ENCODE data around the gene BLOC1S6. TPM values are rescaled to one million over a fixed set of nuclear protein-coding genes. Genes with fewer than 3 reads are reported as not detected.
"Not testable (repeated sequence)": the region's sequence is repeated elsewhere in the genome, so short reads cannot be mapped to it uniquely, and the experiment has no call there.

BLOC1S6 gene
- total RNA-seq, 4 donors from 2014 or later = 26.6 to 41.7 (median 30.0) TPM

GRCh38 chr15:45647828-45648227, 60.6 kb downstream of the BLOC1S6 start:
- Histone ChIP-seq H3K4me1 (peaks cover 35% of the 10 kb centered on the region), H3K4me3 (no peak overlapping the region), H3K9me3 (no peaks in the 10 kb centered on the region), H3K27ac (no peak overlapping the region), H3K27me3 (no peaks in the 10 kb centered on the region), H3K36me3 (no peaks in the 10 kb centered on the region)
- no peak for TF ChIP-seq CTCF (IDR thresholded peaks at IDR 0.05)
- TF ChIP-seq EP300 (IDR thresholded peaks at IDR 0.05) = no peak
- no peak for TF ChIP-seq POLR2A (IDR thresholded peaks at IDR 0.05)
- TF ChIP-seq POLR2AphosphoS5 (IDR thresholded peaks at IDR 0.05) = no peak
- DNase-seq (ENCODE audit: low spot score in 2 of 2) = no peak
- over 99% methylated on average over 6 of the region's 6 CpGs for whole genome bisulfite sequencing

DNA sequence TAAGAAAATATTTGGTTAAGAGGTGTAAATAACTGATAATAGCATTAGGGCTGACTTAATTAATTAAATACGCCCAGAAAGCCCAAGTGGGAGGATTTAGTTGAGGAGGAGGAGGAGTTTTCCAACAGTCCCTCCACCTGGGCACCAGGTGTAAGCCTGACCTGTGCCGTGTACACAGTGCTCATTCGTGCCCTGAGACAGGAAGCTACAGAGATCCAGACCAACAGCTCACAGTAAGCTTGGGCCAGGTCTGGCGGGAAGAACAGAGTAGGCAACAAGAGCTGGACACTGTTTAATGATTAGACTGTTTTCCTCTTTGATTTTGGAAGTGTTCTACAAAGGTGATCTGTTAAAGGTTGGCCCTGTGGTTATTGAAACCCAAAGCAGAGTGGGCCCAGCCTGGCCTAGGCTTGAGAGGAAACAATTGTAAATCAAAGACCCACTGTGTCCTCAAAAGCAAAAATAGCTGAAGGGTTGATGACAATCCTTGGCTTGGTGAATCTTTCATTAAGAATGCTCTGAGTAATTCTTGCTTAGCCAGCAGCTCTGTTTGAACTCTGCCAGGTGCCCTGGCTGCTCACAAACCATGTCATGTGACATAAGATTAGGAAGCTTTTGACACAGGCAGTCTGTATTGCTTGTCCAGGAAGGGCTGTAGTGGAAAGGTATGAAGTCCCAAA, 61.5 kb downstream of the BLOC1S6 start:
- TF ChIP-seq POLR2A (IDR thresholded peaks at IDR 0.05) (no peak), POLR2AphosphoS5 (IDR thresholded peaks at IDR 0.05) (no peak), CTCF (IDR thresholded peaks at IDR 0.05) (no peak)
- no peak overlapping the region for H3K27ac ChIP-seq
- H3K9me3 ChIP-seq = no peaks in the 10 kb centered on the region
- no peaks in the 10 kb centered on the region for H3K27me3 ChIP-seq
- H3K36me3 ChIP-seq = no peaks in the 10 kb centered on the region
- no peak overlapping the region for H3K4me3 ChIP-seq
- WGBS = 54% methylated on average over 4 of the region's 4 CpGs
- H3K4me1 ChIP-seq = peaks cover 27% of the 10 kb centered on the region
- no peak for DNase-seq (ENCODE audit: low spot score in 2 of 2)

DNA sequence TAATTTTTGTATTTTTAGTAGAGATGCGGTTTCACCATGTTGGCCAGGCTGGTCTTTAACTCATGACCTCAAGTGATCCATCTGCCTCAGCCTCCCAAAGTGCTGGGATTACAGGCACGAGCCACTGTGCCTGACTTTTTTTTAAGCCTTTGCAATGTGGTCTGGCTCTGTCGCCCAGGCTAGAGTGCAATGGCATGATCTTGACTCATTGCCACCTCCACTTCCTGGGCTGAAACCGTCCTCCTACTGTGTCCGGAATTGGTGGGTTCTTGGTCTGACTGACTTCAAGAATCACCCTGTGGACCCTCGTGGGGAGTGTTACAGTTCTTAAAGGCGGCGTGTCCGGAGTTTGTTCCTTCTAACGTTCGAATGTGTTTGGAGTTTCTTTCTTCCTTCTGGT, 62.8 kb downstream of the BLOC1S6 start:
- not testable (repeated sequence) for H3K27me3 ChIP-seq; H3K9me3 ChIP-seq; H3K4me3 ChIP-seq; H3K36me3 ChIP-seq; H3K27ac ChIP-seq; DNase-seq (ENCODE audit: low spot score in 2 of 2)
- H3K4me1 ChIP-seq = peaks cover 21% of the 10 kb centered on the region
- WGBS = 86% methylated on average over 11 of the region's 11 CpGs

DNA sequence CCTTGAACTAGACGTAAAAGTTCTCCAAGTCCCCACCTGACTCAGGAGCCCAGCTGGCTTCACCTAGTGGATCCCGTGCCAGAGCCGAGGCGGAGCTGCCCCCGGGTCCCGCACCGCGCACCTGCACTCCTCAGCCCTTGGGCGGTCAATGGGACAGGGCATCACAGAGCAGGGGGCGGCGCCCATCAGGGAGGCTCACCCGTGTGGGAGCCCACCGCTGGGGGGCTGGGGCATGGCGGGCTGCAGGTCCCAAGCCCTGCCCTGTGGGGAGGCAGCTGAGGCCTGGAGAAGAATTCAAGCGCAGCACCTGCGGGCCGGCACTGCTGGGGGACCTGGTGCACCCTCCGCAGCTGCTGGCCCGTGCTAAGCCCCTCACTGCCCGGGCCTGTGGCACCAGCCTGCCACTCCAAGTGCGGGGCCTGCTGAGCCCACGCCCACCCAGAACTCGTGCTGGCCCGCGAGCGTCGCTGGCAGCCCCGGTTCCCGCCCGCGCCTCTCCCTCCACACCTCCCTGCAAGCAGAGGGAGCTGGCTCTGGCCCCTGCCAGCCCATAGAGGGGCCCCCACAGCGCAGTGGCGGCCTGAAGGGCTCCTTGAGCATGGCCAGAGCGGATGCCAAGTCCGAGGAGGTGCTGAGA, 63.8 kb downstream of the BLOC1S6 start:
- Histone ChIP-seq H3K36me3 (no peaks in the 10 kb centered on the region), H3K4me1 (peaks cover 11% of the 10 kb centered on the region), H3K27me3 (no peaks in the 10 kb centered on the region), H3K9me3 (no peaks in the 10 kb centered on the region), H3K27ac (no peak overlapping the region), H3K4me3 (no peak overlapping the region)
- DNase-seq (ENCODE audit: low spot score in 2 of 2) = no peak
- WGBS = 93% methylated on average over 9 of the region's 35 CpGs
- no peak for TF ChIP-seq POLR2A (IDR thresholded peaks at IDR 0.05)
- TF ChIP-seq CTCF (IDR thresholded peaks at IDR 0.05) = no peak
- TF ChIP-seq EP300 (IDR thresholded peaks at IDR 0.05) = no peak
- TF ChIP-seq POLR2AphosphoS5 (IDR thresholded peaks at IDR 0.05) = no peak

DNA sequence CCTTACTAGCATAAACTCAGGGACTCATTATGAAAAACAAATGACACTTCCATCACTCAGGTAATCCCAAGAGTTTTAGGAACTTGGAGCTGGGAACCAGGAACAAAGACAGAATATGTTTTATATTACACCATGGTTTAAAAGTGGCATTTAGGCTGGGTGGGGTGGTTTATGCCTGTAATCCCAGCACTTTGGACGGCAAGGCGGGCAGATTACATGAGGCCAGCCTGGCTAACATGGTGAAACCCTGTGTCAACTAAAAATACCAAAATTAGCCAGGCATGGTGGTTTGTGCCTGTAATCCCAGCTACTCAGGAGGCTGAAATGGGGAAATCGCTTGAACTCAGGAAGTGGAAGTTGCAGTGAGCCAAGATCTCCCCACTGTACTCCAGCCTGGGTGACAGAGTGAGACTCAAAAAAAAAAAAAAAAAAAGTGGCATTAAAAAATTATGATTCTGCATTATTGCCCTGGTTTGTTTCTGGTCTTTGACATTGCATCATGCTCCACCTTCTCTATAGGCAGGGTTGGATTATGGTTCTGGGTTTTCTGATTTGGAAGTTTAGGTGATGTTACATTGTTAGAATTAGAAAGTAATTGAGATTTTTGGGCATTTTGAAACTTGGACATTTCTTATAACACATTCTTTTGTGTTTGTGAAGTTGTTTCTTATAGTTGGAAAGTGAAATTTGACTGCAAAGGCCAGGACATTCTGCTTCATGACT, 66.7 kb downstream of the BLOC1S6 start:
- DNase-seq (ENCODE audit: low spot score in 2 of 2) = no peak
- WGBS = 75% methylated on average over 3 of the region's 3 CpGs
- Histone ChIP-seq H3K4me1 (peaks cover 12% of the 10 kb centered on the region), H3K27me3 (no peaks in the 10 kb centered on the region), H3K4me3 (no peak overlapping the region), H3K27ac (no peak overlapping the region), H3K9me3 (no peaks in the 10 kb centered on the region), H3K36me3 (no peaks in the 10 kb centered on the region)
- TF ChIP-seq POLR2A (IDR thresholded peaks at IDR 0.05) (no peak), EP300 (IDR thresholded peaks at IDR 0.05) (no peak), CTCF (IDR thresholded peaks at IDR 0.05) (no peak), POLR2AphosphoS5 (IDR thresholded peaks at IDR 0.05) (no peak)

Data from suprapubic skin (tissue), 4 donors.